Tibial artery (tissue), 4 donors: ENCODE measurements around the gene CTDNEP1.

Experiments used
- DNase-seq, 2 donors: peaks; one replicate each; pipeline ENCODE4 v3.0.0-alpha.2; 2019
- H3K27ac ChIP-seq, 2 donors: fragments of 200-600 bp; sonication (generic) in 1 of 2; 1 replicate in 1 of 2; 2 replicates in 1 of 2; pipeline ENCODE4 v1.5.1; 2018 to 2019; ENCODE audit warnings: mild to moderate bottlenecking in 1 of 2
- H3K27me3 ChIP-seq, 2 donors: fragments of 200-600 bp; sonication (generic) in 1 of 2; one replicate each; pipeline versions ENCODE4 v1.5.1 to v1.6.0; 2016 to 2019
- H3K36me3 ChIP-seq, 3 donors: fragments of 200-600 bp; sonication (generic) in 2 of 3; one replicate each; pipeline ENCODE4 v1.5.1; 2016 to 2019; ENCODE audit warnings: mild to moderate bottlenecking in 2 of 3
- H3K4me1 ChIP-seq, 4 donors: fragments of 200-600 bp; sonication (generic) in 2 of 4; 1 replicate in 3 of 4; 2 replicates in 1 of 4; pipeline ENCODE4 v1.5.1; 2016 to 2019
- H3K4me3 ChIP-seq, 2 donors: fragments of 200-600 bp; sonication (generic) in 1 of 2; 1 replicate in 1 of 2; 2 replicates in 1 of 2; pipeline ENCODE4 v1.5.1; 2018 to 2019; ENCODE audit warnings: mild to moderate bottlenecking in 2 of 2
- H3K9me3 ChIP-seq, 3 donors: fragments of 200-600 bp; sonication (generic) in 1 of 3; one replicate each; pipeline ENCODE4 v1.5.1; 2016 to 2019
- CTCF ChIP-seq, 2 experiments: fragments of 200-600 bp in 1 of 2; fragments of 450-650 bp in 1 of 2; IDR thresholded peaks; one replicate each; pipeline ENCODE4 v1.5.1; 2017 to 2019; ENCODE audit warnings: antibody characterized with exemption in 2 of 2, mild to moderate bottlenecking in 1 of 2, moderate library complexity in 1 of 2
- intact Hi-C: fragments of 100-400 bp; cut with DNase I; formaldehyde crosslinking; loops from one replicate; pipeline ENCODE4 v1.15.0; 2023; ENCODE audit warnings: low total_unique reads

Gene CTDNEP1

GRCh38 chr17:7254511-7254910 lies 3.0 kb upstream of the CTDNEP1 start:
- no peaks in the 10 kb centered on the region for H3K9me3 ChIP-seq
- peaks cover 0 to 35% (median 21%) of the 10 kb centered on the region in 4 donors for H3K4me1 ChIP-seq
- no peak for DNase-seq
- peaks cover 30 to 54% (median 51%) of the 10 kb centered on the region in 3 donors for H3K36me3 ChIP-seq
- TF ChIP-seq CTCF (IDR thresholded peaks at IDR 0.05), result no peak
- H3K27me3 ChIP-seq, result no peaks in the 10 kb centered on the region
- no peak overlapping the region for H3K27ac ChIP-seq
- H3K4me3 ChIP-seq, result no peak overlapping the region
- intact Hi-C loops, result loop anchor here (10.0 kb wide), 2 partner anchors 90 to 310 kb away; partner anchors contain the start of gene SENP3

- peak overlapping the region; percentile 94 to 98 for H3K4me3 ChIP-seq
- no peak for DNase-seq
- TF ChIP-seq CTCF (IDR thresholded peaks at IDR 0.05), result no peak
- intact Hi-C loops, result loop anchor here (10.0 kb wide), 2 partner anchors 92 to 312 kb away; partner anchors contain the start of gene SENP3
- H3K4me1 ChIP-seq, result peaks cover 0 to 40% (median 32%) of the 10 kb centered on the region in 4 donors
- H3K27ac ChIP-seq, result peak overlapping the region; percentile 96 to 100
- peaks cover 24 to 39% (median 37%) of the 10 kb centered on the region in 3 donors for H3K36me3 ChIP-seq
- no peaks in the 10 kb centered on the region for H3K27me3 ChIP-seq
- H3K9me3 ChIP-seq, result no peaks in the 10 kb centered on the region
Observed at GRCh38 chr17:7253082-7253481, 1.5 kb upstream of the CTDNEP1 start.

- Histone ChIP-seq H3K27ac (peak within 1 kb of the TSS; percentile 96 to 100), H3K4me3 (peak within 1 kb of the TSS; percentile 94 to 98), H3K4me1 (peaks cover 0 to 40% (median 32%) of the 10 kb centered on the region in 4 donors), H3K9me3 (no peaks in the 10 kb centered on the region), H3K27me3 (no peaks in the 10 kb centered on the region), H3K36me3 (peaks cover 22 to 33% (median 32%) of the 10 kb centered on the region in 3 donors)
- peak; percentile 94 to 97 for DNase-seq
- intact Hi-C loops, result loop anchor here (10.0 kb wide), 2 partner anchors 92 to 312 kb away; partner anchors contain the start of gene SENP3
- no peak for TF ChIP-seq CTCF (IDR thresholded peaks at IDR 0.05)
Observed at GRCh38 chr17:7252176-7253043, 876 bp upstream of the CTDNEP1 start, which contains the start of gene ELP5. TSS of gene ELP5 (plus strand) at chr17:7252215. CDS start at chr17:7252551, 336 bp downstream.

GRCh38 chr17:7250695-7251627 lies 573 bp downstream of the CTDNEP1 start:
- no peak for DNase-seq
- Histone ChIP-seq H3K27ac (peak overlapping the region; percentile 96 to 100), H3K36me3 (peaks cover 22 to 30% (median 30%) of the 10 kb centered on the region in 3 donors), H3K27me3 (no peaks in the 10 kb centered on the region), H3K4me3 (peak overlapping the region; percentile 94 to 98), H3K9me3 (no peaks in the 10 kb centered on the region), H3K4me1 (peaks cover 0 to 40% (median 32%) of the 10 kb centered on the region in 4 donors)
- intact Hi-C loops, result loop anchor here (10.0 kb wide), 2 partner anchors 94 to 314 kb away; partner anchors contain the start of gene SENP3
- TF ChIP-seq CTCF (IDR thresholded peaks at IDR 0.05), result no peak

- intact Hi-C loops, result loop anchor here (10.0 kb wide), 2 partner anchors 95 to 315 kb away; partner anchors contain the start of gene SENP3
- Histone ChIP-seq H3K4me3 (peak overlapping the region; percentile 94 to 98), H3K9me3 (no peaks in the 10 kb centered on the region), H3K27me3 (no peaks in the 10 kb centered on the region), H3K4me1 (peaks cover 0 to 40% (median 32%) of the 10 kb centered on the region in 4 donors), H3K27ac (peak overlapping the region in 1 of 2 donors; percentile 100), H3K36me3 (peaks cover 14 to 30% (median 29%) of the 10 kb centered on the region in 3 donors)
- DNase-seq, result no peak
- no peak for TF ChIP-seq CTCF (IDR thresholded peaks at IDR 0.05)
Observed at GRCh38 chr17:7249830-7250229, 1.7 kb downstream of the CTDNEP1 start.
